NOMO-1 treated with dmso at 0.1 percent for 144 hours (cell line): ENCODE measurements around the gene PIK3R4.
A peak's percentile ranks its signal among the peaks of the same experiment; 100 is the strongest.

Experiments used
- DNase-seq: peaks from one replicate; lab custom pipeline; 2025; ENCODE audit not compliant: unreplicated experiment; lab: John Stamatoyannopoulos, UW

The PIK3R4 gene

DNA sequence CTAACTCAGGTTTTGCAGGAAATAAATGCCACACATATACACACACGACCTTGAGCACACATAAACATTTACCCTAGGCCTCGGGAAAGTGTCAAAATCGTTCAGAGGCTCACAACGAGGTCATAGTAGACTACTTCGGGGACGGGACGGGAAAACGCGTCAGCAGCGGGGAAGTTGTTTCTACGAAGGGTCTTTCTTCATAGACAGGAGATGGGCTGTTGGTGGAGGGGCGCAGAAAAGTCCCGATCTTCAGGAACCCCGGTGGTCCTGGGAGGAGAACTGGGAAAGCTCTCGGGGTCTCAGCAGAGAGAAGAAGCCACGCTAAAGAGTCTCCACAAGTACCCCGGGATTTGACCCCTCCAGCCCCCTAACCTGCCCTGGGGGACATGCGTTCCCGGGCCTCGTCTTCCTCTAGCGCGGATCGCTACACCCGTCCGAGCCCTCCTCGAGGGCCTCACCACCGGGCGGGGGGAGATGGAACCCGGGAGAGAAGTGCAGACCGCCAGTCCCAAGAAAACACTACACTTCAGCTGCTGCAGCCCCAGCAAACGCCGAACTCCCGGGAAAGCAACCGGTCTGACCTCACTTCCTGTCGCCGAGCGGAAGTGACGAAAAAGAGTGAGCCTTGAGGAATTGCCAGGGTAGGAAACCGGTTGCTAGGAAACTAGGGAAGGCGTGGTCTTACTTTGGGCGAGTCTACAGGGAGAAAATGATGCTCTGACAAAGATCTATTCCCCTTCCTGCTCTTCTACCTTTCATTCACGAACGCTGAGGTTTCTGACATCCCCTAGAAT, at the start of gene PIK3R4:
Gene PIK3R4, minus strand, starts transcription at position 584 of the 794 bp plus-strand sequence. CDS start 1,611 bp downstream, outside the sequence.
- peak; percentile 98 for DNase-seq

DNA sequence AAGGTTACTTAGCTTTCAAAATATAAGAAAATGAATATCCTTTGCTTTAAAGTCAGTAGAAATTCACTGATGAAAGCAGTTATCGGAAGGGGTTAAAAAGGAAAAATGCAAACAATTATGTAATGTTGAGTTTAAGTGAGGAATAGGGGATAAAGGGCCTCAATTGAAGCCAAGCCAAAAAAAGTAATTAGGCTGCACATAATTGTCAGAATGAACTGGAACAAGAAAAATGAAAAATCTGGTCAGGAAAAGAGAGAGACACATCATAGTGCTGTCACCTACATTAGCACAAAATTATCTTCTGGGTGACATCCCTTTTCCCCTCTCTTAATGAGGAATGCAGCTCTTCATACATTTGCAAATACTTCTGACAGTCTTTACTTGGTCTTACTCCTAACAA, 48.8 kb upstream of the PIK3R4 start:
- DNase-seq = no peak

DNA sequence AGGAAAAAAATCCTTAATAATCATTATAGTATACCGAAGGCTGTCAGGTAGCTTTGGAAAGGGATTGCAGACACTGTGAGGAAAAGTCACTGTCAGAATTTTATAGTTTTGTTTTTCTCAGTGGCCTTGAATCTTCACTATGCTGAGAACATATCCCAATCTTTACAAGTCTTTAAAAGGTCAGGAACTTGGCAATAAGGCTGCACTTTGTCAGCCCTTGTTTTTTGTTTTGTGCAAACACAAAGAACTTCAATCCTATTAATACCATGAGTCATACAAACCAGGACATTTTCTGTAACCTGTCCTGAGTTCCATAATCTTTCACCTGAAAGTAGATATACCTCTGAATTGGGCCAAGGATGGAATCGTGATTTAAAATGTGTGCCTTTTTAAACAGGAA, 45.6 kb upstream of the PIK3R4 start:
- DNase-seq = no peak

DNA sequence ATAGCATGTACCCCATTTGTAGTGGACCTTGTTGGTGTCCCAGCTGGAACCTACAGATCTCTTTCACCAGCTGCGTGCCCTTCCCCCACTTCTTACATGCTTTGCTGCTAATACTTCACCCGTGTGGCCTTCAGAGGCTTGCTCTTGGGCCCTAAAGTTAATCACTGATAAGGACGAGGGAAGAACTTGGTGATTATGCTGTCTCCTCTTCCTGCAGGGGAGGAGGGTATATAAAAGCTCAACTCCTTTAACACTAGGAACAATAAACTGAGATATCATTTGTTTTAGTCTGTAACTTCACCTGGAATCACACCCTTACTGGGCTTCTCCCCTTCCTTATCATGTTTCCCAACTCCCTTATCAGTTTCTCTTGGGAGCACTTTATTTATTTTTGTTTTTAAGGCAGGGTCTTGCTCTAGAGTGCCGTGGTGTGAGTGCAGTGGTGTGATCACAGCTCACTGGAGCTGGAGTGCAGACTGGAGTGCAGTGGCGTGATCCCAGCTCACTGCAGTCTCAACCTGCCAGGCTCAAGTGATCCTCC, 43.2 kb upstream of the PIK3R4 start:
- DNase-seq = no peak

DNA sequence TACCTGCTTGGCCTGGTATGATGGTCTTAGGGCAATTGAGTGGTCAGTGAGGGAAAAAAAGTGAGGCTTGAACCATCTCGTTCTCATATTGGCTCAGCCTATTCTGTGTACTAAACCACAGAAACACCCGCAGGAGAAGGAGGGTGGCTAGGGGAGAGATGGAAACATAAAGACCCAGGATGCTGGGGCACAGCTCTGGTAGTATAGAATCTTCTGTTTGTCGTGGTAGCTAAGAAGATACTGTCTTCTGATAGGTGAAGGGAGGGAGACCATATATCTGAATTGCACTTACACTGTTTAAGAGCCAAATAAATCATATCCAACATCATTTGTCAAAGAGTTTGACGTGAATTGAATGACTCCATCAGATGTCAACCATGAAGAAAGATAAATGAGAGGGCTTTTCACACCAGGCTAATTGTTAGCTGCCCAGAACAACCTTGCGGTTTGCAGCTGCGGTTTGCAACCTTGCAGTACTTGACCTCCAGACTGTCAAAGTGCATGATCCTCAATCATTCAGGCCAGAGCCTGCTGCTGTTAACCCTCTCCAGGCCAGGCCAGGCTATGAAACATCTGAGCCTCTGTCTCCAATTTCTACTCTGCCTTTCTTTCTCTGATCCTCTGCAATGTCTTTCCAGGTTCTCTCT, 40.9 kb upstream of the PIK3R4 start:
- no peak for DNase-seq

DNA sequence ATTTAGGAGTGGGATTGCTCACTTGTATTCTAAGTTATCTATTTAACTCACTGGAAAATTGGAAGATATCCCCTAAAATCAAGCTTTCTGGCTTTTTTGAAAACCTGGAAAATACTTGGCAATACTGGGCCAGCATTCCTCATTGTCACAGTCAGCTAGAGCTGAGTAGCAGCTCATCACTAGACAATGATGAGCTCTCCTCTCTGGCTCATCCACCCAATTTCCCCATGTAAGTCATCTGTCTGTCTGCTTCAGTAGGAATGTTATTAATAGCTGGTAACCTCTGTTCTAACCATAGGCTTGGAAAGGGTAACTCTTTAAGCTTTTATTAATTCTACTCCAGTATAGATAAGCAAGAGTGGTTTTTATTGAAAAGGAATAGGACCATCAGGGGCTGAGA, 39.7 kb upstream of the PIK3R4 start:
- no peak for DNase-seq

DNA sequence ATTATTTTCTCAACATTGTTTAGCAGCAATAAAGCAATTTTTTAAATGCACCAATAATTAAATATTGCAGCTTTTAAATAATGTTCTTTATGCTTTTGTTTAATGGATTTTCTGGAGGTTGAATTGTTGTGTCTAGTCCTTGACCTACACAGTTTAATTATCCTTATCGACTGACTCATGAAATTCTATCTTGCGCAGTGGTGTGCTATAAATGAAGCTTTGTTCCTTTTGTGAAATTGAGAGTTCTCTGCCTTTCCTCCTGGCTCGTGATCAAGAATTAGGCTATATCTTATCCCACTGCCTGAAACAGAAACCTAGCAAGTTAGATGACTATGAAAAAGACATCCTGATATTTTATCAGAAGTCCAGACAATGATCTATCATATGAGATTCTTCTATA, 37.0 kb upstream of the PIK3R4 start:
- DNase-seq = no peak

DNA sequence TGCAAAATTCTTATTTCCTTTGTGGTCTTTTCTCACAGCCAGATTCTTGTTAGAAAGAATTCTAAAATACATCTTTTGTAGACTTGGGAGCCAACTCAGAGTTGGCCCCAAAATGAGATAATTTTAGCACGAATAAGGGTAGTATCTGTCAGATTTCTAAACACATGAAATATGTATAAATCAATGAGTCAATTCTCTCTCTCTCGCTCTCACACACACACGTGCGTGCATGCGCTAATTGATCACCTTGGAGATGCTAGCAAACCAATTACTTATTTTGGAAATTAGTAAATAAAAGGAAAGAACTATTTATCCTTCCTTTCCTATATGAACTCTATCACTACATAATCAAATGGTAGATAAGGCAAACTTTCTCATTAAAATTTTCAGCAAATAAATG, 32.9 kb upstream of the PIK3R4 start:
- DNase-seq = no peak

DNA sequence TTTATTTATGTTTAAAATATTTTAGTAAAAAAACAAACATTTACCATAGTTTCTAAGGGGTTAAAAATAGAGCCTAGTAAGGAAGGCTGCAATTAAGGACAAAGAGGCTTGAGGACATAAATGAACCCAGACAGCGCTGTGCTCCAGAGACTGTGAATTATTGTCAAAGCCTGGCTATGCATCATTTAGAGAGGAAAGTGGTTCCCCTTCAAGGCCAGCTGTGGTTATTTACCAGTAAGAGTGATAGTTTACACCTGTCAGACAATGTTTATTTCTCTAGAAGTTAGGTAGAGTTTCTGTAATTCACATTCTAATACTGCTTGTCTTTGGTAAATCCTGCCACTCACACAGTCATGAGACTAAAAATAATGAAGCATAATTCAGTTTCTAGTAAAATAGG, 32.4 kb upstream of the PIK3R4 start:
- no peak for DNase-seq

DNA sequence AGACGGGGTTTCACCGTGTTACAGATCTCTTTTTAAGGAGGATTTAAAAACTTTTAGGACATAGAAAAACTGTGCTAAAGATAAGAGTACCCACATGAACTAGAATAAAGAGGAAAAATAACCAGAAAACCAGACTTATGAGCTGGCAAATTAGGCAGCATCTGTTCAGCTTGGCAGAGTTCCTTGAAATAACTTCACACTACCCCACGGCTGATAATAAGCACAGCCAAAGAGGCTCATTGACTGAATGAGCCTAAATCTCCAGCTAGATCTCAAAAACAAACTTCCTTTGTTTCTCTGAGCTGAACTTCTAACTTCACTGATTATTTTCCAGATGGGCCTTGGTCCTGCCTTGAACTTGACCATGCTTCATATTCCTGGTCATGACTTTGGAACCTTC, 26.7 kb upstream of the PIK3R4 start:
- DNase-seq = no peak

DNA sequence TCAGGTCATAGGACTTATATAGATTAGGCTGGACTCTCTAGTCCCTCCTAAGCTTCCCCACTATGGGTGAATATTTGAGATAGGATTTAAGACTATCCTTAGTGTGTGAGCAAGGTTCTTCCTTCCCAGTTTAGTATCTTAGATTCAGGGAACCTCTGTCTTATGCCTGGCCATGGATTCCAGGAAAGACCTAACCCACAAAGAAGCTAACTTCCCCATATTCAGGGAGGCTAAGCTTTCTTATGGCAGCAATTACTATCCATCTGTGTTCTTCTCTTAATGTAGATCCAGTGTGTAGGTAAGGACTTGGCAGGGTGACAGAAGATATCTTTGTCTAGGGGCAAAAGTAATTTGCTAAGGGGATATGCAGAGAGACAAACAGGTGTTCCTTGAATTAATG, 25.5 kb upstream of the PIK3R4 start:
- DNase-seq = no peak

DNA sequence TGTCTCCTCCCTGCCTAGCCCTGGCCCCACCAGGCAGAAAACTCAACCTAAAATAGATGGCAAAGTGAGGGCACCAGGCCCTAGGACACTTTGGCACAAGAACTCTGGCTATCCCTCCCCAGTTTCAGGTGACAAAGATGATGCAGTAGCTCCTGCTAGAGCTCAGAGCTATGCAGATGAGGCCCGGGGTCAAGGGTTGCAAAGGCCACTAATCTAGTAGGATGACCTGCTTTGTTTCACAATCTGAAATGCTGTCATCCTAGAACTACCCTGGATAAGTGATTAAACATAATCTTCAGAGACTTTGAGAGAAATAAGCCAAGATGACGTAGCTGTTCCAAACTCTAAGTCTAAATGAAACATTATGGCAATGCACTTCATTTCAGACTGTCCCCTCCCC, 24.0 kb upstream of the PIK3R4 start:
- DNase-seq = no peak

DNA sequence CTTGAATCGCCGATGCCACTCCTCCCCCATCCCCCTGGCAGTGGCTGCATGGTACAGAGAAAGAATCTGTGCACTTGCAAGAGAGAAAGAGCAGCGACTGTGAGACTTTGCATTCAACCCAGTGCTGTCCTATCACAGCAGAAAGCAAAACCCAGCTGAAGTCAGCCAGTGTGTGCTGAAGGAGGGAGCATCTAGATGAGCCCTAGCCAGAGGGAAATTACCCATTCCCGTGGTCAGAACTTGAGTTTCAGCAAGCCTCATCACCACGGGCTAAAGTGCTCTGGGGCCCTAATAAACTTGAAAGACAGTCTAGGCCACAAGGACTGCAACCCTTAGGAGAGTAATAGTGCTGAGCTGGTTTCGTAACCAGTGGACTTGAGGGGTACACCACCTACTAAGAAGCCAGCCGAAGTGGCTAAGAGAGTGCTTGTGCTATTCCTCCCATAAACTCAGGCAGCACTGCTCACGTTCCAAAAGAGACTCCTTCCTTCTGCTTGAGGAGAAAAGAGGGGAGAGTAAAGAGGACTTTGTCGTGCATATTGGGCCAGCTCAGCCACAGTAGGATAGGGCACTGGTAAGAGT, 15.2 kb upstream of the PIK3R4 start:
- DNase-seq = no peak

DNA sequence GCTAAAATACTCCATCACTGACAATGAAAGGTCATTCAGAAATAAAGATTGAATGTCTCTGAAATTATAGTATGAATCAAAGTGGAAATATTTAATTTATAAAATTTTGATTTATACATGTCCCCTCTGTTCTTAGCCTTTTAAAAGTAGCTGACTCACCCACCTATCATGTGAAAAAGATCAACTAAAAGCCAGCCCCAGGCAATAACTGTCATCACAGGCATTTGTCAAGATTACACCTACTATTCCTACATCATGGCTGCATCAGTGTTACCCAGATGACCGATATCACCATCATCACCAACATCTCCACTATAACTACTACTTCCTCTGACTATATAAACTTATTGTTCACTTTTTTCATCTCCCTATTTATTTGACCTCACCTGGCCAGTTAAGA, 14.3 kb upstream of the PIK3R4 start:
- no peak for DNase-seq

DNA sequence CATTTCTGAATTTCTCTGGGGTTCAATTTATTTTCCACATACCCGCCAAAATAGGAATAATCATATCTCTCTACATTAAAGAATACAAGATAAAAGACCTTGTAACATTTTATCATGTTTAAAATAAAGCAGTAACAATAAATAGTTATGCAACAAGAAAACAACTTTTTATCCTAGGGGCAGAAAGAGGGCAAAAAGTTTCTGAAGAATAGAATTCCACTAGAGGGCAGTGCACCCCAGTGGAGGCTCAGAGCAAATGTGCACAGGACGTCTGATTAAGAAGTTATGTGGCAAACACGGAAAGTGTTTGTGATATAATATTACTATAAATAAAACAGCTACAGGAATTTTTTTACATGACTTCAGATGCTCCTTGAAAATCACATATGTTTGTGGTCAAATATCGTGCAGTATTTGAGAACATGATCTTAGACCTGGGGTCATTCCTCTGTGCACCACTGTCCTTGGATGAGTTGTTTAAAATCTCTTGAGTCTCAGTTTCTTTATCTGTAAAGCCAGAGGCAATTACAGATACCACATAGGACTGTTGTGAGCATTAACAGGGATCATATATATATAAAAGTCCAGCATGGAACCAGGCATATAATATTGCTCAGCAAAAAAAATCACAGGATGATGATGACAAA, 13.2 kb upstream of the PIK3R4 start:
- DNase-seq = peak; percentile 65

DNA sequence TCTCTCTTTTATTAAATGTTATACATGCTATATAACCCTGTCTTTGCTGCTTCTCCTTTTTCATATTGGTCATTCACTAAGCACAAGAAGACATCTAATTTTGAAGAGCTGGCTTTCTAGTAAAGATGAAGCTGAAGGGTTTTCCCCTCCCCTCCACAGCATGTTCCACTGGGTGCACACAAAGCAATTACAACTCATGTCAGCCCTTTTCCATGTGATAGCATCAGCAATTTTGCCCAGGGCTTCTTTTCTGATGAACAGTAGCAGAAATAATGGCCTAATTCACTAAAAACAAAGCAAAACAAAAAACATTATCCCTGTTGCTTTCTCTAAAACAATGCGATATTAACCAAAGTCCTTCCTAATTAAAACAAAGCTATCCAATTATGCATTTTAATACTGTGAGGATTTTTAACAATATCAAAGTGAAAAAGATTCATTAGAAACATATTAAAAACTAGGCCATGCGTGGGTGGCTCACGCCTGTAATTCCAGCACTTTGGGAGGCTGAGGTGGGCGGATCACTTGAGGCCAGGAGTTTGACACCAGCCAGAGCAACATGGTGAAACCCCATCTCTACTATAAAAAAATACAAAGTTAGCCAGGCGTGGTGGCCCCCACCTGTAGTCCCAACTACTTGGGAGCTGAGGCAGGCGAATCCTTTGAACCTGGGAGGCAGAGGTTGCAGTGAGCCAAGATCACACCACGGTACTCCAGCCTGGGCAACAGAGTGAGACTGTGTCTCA, 12.2 kb upstream of the PIK3R4 start:
- DNase-seq = no peak

DNA sequence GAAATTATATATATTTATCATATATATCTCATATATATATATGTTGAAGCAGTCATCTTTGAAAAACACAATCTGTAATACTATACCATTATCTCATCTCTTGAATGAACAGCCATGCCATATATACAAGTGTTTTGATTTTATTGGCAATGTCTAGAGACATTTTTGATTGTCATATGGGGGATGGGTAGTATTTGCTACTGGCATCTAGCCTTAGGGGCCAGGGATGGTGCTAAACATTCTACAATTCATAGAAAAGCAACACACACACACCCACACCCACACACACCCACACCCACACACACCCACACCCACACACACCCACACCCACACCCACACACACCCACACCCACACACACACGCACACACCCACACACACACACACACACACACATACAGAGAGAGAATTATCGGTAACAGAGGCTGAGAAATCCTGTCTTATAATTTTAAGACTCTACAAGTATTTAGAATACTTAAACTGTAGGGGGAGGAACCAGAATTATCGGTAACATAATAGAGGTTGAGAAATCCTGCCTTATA, 11.1 kb upstream of the PIK3R4 start:
- no peak for DNase-seq

DNA sequence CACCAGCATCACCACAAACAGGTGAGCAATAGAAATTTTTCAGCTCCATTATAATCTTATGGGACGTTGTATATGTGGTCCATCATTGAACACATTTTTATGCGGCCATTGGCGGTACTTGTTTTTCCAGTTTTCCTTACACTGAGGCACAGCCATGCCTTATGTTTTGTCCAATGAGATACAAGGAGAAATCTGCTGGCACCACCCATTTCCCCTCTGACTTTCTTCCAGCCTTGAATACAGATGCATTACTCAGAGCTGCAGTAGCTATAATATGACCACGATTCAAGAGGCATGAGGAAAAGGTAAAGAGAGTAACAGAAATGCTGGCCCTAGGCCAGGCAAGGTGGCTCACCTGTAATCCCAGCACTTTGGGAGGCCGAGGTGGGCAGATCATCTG, 9.0 kb upstream of the PIK3R4 start:
- DNase-seq = no peak

DNA sequence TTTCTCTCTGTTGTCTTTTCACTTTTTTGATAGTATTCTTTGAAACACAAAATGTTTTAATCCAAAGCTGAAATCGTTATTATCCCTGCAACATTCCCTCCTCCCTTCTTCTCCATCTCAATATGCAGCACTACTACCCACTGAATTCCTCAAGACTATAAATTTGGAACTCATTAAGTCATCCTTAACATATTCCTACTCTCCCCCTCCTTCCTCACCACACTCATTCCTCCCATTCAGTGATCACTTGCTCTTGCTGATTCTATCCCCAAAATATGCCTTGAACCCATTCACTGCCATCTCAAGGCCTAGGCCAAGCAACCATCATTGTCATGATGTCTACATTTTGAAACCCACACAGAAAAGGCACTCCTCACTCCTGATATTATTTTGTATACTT, 2.4 kb upstream of the PIK3R4 start:
- no peak for DNase-seq

DNA sequence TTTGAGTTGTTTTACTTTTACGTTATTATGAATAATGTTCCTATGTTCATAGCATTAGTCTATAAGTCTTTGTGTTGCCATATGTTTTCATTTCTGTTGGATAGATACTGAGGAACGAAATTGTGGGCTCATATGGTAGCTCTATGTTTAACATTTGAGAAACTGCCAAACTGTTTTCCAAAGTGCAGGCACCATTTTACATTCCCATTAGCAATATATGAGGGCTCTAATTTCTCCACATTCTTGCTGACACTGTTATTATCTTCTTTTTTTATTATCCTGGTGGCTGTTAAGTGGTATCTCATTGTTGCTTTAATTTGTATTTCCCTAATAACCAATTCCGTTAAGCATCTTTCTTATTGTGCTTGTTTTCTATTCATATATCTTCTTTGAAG, 1.8 kb upstream of the PIK3R4 start:
- no peak for DNase-seq

DNA sequence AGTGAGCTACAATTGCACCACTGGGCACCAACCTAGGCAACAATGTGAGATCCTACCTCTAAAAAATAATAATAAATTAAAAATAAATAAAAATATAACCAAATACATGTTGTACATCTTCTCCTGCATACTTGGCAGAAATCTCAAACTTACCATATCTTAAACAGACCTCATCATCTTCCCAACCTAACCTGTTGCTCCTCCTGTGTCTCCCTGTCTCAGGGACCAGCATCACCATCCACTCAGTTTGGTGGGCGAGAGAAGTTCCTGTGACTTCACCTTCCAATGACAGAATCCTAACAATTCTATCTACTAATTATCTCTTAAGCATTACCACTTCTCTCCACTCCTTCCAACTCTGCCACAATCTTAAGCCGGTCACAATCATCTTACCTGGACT, 3.3 kb downstream of the PIK3R4 start:
- no peak for DNase-seq
